K562 (cell line): ENCODE results near the gene PLXDC1. TPM values are rescaled to one million over a fixed set of nuclear protein-coding genes. Genes with fewer than 3 reads are reported as not detected.

Experiments used
- ADNP ChIP-seq: fragments of 200-800 bp; sonication (Bioruptor generic); IDR thresholded peaks from 2 replicates; pipeline ENCODE4 v1.6.1; 2016; ENCODE audit warnings: missing genetic modification characterization, missing compliant biosample characterization
- AFF4 ChIP-seq: sonication (generic); formaldehyde crosslinking; IDR thresholded peaks from 2 replicates; pipeline ENCODE4 v1.8.0; 2023; ENCODE audit warnings: mild to moderate bottlenecking, missing genetic modification reagents
- ASH1L ChIP-seq: fragments of 450-650 bp; IDR thresholded peaks from 2 replicates; pipeline ENCODE4 v1.6.1; 2018; ENCODE audit warnings: borderline replicate concordance, mild to moderate bottlenecking, low read depth; ENCODE audit not compliant: partially characterized antibody
- BRD9 ChIP-seq: fragments of 450-650 bp; IDR thresholded peaks from 2 replicates; pipeline ENCODE4 v1.6.1; 2018; ENCODE audit warnings: low read depth; ENCODE audit not compliant: partially characterized antibody
- CREB3 ChIP-seq: fragments of 450-650 bp; conservative IDR thresholded peaks from 2 replicates; pipeline ENCODE4 v1.6.1; 2016; ENCODE audit warnings: missing genetic modification characterization, low read depth, mild to moderate bottlenecking, missing compliant biosample characterization, moderate library complexity
- CTBP1 ChIP-seq: fragments of 450-650 bp; IDR thresholded peaks from 2 replicates; pipeline ENCODE4 v1.6.1; 2016; ENCODE audit warnings: borderline replicate concordance
- E2F4 ChIP-seq: sonication (generic); formaldehyde crosslinking; IDR thresholded peaks from 2 replicates; pipeline ENCODE4 v1.8.0; 2022; ENCODE audit warnings: mild to moderate bottlenecking, low read depth, missing genetic modification reagents
- FOS ChIP-seq: IDR thresholded peaks from 3 replicates; pipeline ENCODE4 v1.6.1; 2011; ENCODE audit not compliant: insufficient read length; ENCODE audit errors: extremely low read depth
- GTF2E2 ChIP-seq: fragments of 200-800 bp; sonication (Bioruptor generic); IDR thresholded peaks from 2 replicates; pipeline ENCODE4 v1.6.1; 2016; ENCODE audit warnings: missing genetic modification characterization, missing compliant biosample characterization
- HDAC8 ChIP-seq: fragments of 450-650 bp; IDR thresholded peaks from 2 replicates; pipeline ENCODE4 v1.6.1; 2016; ENCODE audit warnings: mild to moderate bottlenecking, missing genetic modification characterization, moderate library complexity, missing compliant biosample characterization
- HES1 ChIP-seq: fragments of 450-650 bp; IDR thresholded peaks from 2 replicates; pipeline ENCODE4 v1.6.1; 2016; ENCODE audit warnings: low read depth, mild to moderate bottlenecking, moderate library complexity
- MTA3 ChIP-seq: fragments of 450-650 bp; formaldehyde crosslinking; IDR thresholded peaks from 2 replicates; pipeline ENCODE4 v1.6.1; 2017; ENCODE audit warnings: mild to moderate bottlenecking, borderline replicate concordance
- NCOA2 ChIP-seq, 2 experiments: fragments of 450-650 bp; IDR thresholded peaks; 2 replicates each; pipeline ENCODE4 v1.6.1; 2018; ENCODE audit warnings: mild to moderate bottlenecking in 2 of 2, moderate library complexity in 1 of 2; ENCODE audit not compliant: partially characterized antibody in 2 of 2
- NCOA6 ChIP-seq: fragments of 450-650 bp; IDR thresholded peaks from 2 replicates; pipeline ENCODE4 v1.6.1; 2017; ENCODE audit warnings: mild to moderate bottlenecking
- NONO ChIP-seq, 2 experiments: fragments of 200-400 bp in 1 of 2; fragments of 450-650 bp in 1 of 2; formaldehyde crosslinking in 1 of 2; IDR thresholded peaks; 2 replicates each; pipeline ENCODE4 v1.6.1; 2017; ENCODE audit warnings: low read depth in 2 of 2, mild to moderate bottlenecking in 2 of 2, moderate library complexity in 2 of 2, low read length in 1 of 2
- SMAD1 ChIP-seq: fragments of 150-350 bp; IDR thresholded peaks from 2 replicates; pipeline ENCODE4 v1.6.1; 2014; ENCODE audit warnings: low read length, low read depth; ENCODE audit not compliant: partially characterized antibody
- SRSF9 ChIP-seq: fragments of 200-400 bp; formaldehyde crosslinking; IDR thresholded peaks from 2 replicates; pipeline ENCODE4 v1.6.1; 2017; ENCODE audit warnings: low read depth, low read length, borderline replicate concordance
- TOE1 ChIP-seq, 2 experiments: fragments of 450-650 bp in 1 of 2; sonication (generic) in 1 of 2; formaldehyde crosslinking in 1 of 2; IDR thresholded peaks; 2 replicates each; pipeline versions ENCODE4 v1.7.1 to v1.8.0; 2016 to 2022; ENCODE audit warnings: borderline replicate concordance in 2 of 2, mild to moderate bottlenecking in 2 of 2, antibody characterized with exemption in 1 of 2, inconsistent platforms in 1 of 2, low read depth in 1 of 2, missing genetic modification reagents in 1 of 2, moderate library complexity in 1 of 2
- ZBTB7A ChIP-seq: IDR thresholded peaks from 2 replicates; pipeline ENCODE4 v1.6.1; 2011; ENCODE audit warnings: low read depth, mild to moderate bottlenecking, low read length, moderate library complexity, borderline replicate concordance; ENCODE audit not compliant: control insufficient read depth
- ZFPM2 ChIP-seq: fragments of 250-450 bp; sonication (Bioruptor Pico); IDR thresholded peaks from 2 replicates; pipeline ENCODE4 v1.5.1; 2022; ENCODE audit warnings: mild to moderate bottlenecking
- ZNF174 ChIP-seq: fragments of 250-450 bp; sonication (Bioruptor Pico); IDR thresholded peaks from 2 replicates; pipeline ENCODE4 v1.4.0; 2020; ENCODE audit warnings: mild to moderate bottlenecking
- ZNF764 ChIP-seq: fragments of 250-450 bp; sonication (Bioruptor Pico); IDR thresholded peaks from 2 replicates; pipeline ENCODE4 v1.4.0; 2020; ENCODE audit warnings: low read depth, mild to moderate bottlenecking, moderate library complexity
- polyA plus RNA-seq, 8 experiments: library from polyadenylated mRNA; depleted of rRNA in 4 of 8; stranded (reverse) in 5 of 8; unstranded in 3 of 8; fragments of >200 nt; fragmentation: Nextera tagmentation in 2 of 8; fragmentation: Illumina TruSeq in 1 of 8; extraction: Ambion mirVana in 2 of 8; extraction: Trizol in 1 of 8; gene quantifications; 2 replicates each; pipeline versions ENCODE4 v1.2.1 to v1.2.3, GENCODE V29; 2011 to 2014; ENCODE audit warnings: inconsistent platforms in 1 of 8, missing spikeins in 1 of 8
- total RNA-seq, 7 experiments: library from RNA; depleted of rRNA in 6 of 7; stranded (reverse); fragments of >200 nt in 6 of 7; fragmentation: Illumina TruSeq in 2 of 7; extraction: Trizol in 2 of 7; gene quantifications; 2 replicates each; pipeline versions ENCODE4 v1.2.1 to v1.2.3, GENCODE V29; 2011 to 2021; ENCODE audit warnings: low replicate concordance in 1 of 7

The PLXDC1 gene
- total and polyA plus RNA-seq, 9 of the 15 experiments (the other 6 are each of a cell fraction or from before 2014, with no cell fraction given): not detected

- TF ChIP-seq AFF4 (CRISPR knock-in tag): 0 out of 2 replicates have a peak, but pooled peaks have one; percentile 49
- no peak for TF ChIP-seq GTF2E2 (tag)
- 0 out of 2 replicates have a peak, but pooled peaks have one; percentile 38 for TF ChIP-seq MTA3
- TF ChIP-seq ASH1L: no peak
- TF ChIP-seq NONO (IDR thresholded peaks at IDR 0.05; ENCODE audit: low read depth in 2 of 2, low read length in 1 of 2): peak in 1 of 2 experiments; percentile 62; a peak in 1 of 4 replicates
- peak; percentile 4 for TF ChIP-seq FOS
- no peak for TF ChIP-seq NCOA6
- no peak for TF ChIP-seq HDAC8 (tag)
- no peak for TF ChIP-seq SRSF9
- no peak; the same call in 1 of the 2 replicates for TF ChIP-seq ZNF764
- TF ChIP-seq TOE1 (IDR thresholded peaks at IDR 0.05; ENCODE audit: borderline replicate concordance): no peak
- no peak for TF ChIP-seq TOE1 (CRISPR knock-in tag; IDR thresholded peaks at IDR 0.05; ENCODE audit: borderline replicate concordance, low read depth)
- TF ChIP-seq CTBP1: no peak; the same call in 1 of the 2 replicates
- TF ChIP-seq ZFPM2 (CRISPR knock-in tag): no peak
- TF ChIP-seq BRD9: peak; percentile 97
- TF ChIP-seq ADNP (tag): peak; percentile 60; the same call in 1 of the 2 replicates
- no peak for TF ChIP-seq ZNF174 (CRISPR knock-in tag)
- TF ChIP-seq NCOA2 (IDR thresholded peaks at IDR 0.05; ENCODE audit: partially characterized antibody in 2 of 2): no peak
- no peak for TF ChIP-seq ZBTB7A
- TF ChIP-seq SMAD1: no peak
- no peak for TF ChIP-seq HES1
- TF ChIP-seq CREB3: no peak
- TF ChIP-seq E2F4 (CRISPR knock-in tag): no peak
These were observed 2.2 kb upstream of the PLXDC1 start (continued) for GRCh38 chr17:39153599-39154051.
